ENCODE data around the gene ANO2.
"Not testable (repeated sequence)": the region's sequence is repeated elsewhere in the genome, so short reads cannot be mapped to it uniquely, and the experiment has no call there.

Gene ANO2

DNA sequence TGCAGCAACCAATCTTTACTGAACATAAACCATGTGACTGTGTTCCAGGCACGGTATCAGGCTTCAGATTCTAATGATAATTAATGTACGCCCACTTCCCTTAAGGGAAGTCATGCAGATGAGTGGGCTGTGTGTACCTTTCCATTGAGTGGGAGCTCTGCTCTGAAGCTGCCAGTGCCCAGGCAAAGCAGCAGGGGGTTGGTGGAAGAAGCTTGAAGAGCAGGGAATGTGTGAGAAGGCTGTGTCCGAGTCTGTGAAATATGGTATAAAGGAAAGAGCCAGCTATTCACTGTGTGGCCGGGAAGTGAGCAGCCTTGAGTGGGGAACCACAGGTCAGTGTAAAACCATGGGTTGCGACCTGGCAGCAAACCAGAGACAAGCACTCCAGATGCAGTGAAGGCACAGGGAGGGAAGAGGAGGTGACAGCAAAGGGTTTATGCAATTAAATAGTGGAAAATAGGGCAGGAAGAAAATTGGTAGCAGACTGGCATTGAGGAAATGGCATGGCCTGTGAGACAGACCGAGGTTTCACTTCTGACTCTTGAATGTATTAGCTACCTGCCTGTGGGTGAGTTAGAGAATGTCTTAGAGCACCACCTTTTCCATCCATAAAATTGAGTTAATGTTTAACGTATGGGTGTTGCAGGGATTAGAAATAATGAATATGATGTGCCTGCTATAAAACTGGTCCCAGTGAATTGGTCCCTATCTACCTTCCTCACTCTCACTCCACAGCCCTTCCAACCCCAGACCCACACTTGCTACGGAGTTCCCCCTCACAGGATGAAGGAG lies 396.7 kb downstream of the ANO2 start:
- DNase-seq (ENCODE audit: low read depth) = no peak

DNA sequence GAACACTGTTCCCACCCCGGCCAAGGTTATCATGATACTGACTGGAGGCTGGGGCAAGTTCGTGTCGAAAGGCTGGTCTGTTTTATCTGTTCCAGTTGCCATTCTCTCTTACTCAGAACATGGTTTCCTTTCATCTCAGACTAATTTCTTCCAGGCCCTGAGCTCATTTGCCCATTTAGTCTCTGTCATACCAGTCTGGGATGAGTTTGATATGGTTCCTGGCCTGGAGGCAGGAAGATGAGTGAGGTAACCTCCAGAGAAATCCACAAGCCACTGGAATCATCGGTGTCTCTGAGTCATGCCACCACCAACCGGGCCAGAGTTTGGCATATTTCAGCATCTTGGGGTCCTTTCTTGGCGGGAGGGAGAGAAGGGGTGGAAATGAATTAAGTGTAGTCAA lies 398.4 kb downstream of the ANO2 start:
- no peak for DNase-seq (ENCODE audit: low read depth)

DNA sequence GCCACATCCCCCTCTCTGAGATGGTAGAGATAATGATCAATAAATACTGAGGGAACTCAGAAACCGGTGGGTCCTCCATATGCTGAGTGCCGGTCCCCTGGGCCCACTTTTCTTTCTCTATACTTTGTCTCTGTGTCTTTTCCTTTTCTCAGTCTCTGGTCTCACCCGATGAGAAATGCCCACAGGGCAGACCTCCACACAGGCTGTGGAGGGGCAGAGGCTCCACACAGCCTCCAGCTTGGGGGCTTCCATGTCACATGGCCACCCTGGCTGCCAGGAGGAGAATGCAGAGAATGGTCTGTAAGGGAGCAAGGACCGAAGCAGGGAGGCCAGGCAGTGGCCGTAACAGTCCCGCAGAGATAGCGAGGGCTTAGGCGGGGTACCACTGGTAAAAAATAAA lies 407.3 kb downstream of the ANO2 start:
- DNase-seq (ENCODE audit: low read depth) = no peak

DNA sequence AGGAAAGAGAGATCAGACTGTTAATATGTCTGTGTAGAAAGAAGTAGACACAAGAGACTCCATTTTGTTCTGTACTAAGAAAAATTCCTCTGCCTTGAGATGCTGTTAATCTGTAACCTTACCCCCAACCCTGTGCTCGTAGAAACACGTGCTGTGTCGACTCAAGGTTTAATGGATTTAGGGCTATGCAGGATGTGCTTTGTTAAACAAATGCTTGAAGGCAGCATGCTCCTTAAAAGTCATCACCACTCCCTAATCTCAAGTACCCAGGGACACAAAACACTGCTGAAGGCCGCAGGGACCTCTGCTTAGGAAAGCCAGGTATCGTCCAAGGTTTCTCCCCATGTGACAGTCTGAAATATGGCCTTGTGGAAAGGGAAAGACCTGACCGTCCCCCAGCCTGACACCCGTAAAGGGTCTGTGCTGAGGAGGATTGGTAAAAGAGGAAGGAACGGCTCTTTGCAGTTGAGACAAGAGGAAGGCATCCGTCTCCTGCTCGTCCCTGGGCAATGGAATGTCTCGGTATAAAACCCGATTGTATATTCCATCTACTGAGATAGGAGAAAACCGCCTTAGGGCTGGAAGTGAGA lies 407.9 kb downstream of the ANO2 start:
- DNase-seq (ENCODE audit: low read depth) = not testable (repeated sequence)

DNA sequence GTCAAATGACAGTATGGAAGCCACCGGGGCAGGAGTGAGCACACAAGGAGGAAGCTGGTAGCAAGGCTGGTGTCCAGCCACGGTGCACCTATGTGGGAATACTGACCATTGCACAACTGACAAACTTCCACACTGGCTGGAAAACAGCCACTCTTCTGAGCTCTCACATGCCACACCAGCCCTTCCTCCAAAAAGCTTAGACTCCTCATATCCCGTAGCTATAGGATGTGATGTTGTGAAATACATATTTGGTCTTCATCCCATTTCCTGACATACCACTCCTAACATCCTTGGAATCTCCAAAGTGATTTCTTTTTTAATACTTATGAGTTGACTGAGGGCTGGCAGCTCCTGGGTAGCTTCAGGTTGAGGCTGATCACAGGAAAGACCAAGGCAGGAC lies 409.5 kb downstream of the ANO2 start:
- no peak for DNase-seq (ENCODE audit: low read depth)

DNA sequence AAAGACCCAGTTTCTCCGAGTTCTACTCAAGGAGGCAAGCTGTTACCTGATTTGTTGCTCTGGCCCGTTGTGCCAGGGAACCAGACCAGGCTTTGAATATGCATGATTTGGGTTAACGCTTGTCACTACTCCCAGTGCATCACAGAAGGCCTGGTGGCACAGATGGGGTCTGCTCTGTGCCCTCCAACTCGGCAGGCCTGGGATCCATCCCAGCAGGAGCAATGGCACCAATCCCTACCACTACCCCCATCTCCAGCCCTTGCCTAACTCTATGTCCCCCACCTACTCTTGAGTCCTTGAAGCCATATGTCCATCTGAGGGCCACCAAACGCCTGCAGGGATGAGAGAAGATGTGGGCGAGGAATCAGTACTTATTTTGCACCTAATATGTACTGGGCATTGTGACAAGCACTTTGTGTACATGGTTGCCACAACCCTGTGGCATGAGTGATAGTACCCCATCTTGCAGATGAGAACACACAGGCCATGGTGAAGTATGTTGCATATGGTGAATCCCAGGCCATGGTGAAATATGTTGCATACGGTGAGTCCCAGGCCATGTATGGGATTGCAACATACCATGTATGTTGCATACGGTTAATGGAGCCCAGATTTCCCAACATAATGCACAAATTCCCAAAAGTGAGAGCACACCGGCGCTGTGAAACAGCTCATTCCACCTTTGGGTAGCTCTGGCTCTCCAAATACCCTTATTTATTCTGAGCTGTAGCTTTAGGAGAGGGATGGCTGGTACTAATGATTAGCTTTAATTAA lies 410.4 kb downstream of the ANO2 start:
- no peak for DNase-seq (ENCODE audit: low read depth)

DNA sequence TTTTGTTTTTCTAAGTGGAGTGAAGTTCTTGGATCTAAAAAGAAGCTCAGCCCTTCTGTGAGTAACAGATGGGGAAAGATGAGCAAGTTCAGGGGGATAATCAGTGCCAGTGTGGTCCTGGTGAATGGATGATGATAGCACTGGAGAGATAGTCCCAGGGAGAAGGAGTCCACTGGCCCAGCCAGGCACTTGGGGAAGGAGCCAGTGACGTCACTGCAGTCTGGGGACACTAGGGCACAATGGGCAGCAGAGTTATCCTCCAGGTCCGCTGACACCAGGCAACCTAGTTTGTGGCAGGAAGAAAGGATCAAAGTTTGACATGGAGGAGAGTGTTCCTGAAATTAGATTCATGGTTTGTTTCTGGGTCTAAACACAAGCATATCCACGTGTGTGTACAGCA lies 411.7 kb downstream of the ANO2 start:
- DNase-seq (ENCODE audit: low read depth) = no peak

DNA sequence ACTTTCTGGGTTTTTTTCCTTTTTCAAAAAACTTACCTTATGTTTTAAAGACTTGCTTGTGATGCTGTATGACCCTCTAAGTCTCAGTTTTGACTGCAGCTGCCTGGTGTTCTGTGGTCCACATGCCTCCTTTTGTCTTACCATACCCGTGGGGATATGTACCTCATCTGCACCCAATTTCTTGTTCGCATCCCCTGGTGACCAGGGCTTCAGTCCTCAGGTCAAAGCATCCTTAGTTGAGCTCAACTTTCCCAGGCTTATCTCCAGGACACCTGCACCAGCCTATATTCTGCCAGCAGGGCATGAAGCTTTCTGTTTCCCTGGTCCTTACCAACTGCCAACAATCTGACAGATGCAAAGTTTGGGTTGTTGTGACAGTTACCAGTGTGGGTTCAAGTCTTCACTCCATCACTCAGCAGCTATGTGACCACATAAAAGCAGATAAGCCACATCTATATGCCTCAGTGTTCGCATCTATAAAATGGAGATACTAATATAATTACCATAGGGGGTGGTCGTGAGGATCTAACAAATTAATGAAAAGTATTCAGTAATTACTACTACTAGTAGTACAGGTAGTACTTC lies 419.2 kb downstream of the ANO2 start:
- DNase-seq (ENCODE audit: low read depth) = no peak

DNA sequence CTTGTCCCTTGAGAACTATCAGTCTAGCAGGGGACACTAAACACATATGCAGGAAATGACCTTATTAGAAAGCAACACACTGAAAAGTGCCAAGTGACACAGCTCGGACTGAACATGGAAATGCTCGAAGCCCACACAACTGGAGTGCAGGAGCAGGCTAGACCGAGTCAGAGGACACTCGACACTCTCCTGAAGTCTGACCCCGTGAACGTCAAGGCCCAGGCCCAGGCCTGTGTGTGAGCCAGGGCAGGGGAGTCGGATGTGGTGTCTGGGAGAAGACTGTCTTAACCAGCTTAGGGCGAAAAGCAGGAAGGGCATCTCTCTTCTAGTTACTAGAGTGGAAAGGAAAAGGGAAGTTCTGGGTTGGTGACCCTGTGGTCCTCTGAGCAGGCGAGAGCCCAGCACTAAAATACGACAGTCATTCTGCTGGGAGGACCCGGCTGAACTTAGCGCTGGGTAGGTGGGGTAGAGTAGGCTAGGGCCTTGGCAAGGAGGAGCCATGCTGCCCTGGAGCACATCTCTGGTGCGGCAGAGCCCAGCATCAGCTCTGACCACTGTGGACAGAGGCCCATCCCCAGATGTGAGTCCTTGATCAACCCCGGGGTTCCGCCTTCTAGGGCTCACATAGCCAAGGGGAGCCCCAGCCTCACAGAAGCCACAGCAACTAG lies 420.2 kb downstream of the ANO2 start:
- no peak for DNase-seq (ENCODE audit: low read depth)

DNA sequence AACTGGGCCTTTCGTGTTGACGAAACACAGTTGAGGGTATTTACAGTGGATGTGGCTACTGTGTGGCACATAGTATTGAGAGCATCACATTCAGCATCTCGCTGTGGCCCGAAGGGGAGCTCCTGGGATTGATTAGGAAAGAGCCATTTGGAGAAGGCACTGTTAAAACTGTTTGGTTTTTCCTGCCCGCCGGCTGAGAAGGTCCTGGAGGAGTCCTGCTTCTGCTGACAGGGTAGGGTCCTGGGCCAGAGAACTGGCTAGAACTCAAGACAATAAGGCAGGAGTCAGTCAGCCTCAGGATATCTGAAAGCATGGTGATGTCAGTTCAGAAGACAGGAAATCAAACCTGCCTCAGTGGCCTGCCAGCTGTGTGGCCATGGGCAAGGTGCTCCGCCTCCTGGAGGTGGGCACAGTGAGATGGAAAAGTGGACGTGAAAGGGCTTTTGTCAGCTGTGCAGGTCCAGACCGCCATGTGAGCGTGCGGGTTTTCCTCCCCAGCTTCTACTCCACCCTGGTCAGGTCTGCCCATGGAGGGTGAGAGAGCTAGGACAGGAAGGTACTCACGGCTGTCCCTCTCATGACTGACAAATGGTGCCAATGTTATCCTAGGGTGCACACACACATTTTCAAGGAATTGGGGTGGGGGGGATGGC lies 420.8 kb downstream of the ANO2 start:
- no peak for DNase-seq (ENCODE audit: low read depth)

DNA sequence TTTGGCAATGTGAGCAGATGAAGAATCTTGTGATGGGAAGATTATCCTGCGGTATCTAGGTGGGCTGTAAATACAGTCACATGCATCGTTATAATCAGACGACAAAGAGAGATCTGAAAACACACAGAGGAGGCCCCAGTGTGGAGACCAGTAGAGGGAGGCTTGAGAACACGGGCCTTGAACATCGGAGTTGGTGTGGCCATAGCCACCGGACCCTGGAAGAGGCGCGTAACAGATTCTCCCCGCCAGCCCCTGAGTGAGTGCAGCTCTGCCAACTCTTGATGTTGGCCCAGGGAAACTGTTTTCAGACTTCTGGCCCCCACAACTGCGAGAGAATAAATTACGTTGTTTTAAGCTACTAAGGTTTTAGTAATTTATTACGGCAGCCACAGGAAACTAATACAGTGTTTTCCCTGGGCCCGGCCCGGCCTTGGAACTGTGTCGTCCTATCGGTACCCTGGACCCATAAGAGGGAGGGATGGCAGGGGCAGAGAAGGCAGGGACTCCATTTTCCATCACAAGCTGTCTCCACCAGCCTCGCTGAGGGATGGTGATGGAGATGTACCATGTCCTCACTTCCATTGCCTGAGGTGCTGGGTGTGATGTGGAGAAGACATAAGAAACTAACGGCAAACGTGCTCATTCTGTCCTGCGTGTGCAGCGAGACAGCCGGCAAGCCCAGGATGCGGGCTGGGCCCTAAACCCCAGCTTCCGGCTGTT lies 421.5 kb downstream of the ANO2 start:
- DNase-seq (ENCODE audit: low read depth) = no peak

DNA sequence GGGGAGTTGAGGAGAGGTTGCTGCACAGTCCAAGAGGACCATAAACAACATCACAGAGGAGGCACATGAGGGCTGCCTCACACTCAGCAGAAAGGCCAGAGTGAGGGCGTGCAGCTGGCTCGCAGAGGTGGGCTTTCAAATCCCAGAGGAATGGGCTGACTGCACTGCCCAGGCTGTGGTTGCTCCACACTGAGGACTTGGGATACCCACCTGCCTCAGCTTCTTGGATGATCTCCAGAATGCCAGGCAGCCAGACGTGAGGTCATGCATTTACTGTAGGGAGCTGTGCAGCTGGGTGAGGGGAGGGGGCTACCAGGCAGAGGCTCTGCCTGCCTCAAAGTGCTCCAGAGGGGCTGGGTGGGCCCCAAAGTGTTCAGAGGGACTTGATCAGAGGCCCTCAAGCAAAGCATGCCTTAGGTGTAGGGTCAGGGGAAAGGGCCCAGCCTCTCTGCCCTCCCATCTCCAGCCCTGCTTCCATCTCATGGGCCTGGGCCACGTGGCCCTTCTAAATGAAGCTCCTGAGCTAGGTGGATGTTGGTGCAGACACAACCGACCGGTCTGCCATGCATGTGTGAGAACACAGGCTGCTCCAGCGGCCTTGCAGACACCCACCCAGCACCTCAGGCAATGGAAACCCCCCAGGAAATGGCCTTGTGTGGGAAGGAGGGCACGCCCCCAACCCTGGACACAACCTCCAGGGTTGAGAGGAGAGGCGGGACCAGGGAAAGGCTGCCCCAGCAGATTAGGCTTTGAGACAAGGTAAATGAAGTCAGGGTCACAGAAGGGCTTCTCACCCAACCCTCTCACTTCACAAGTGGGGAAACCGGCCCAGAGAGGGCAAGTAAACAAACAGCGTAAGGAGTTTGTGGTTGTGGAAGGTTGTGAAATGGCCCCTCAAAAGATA lies 422.4 kb downstream of the ANO2 start:
- DNase-seq (ENCODE audit: low read depth) = no peak

DNA sequence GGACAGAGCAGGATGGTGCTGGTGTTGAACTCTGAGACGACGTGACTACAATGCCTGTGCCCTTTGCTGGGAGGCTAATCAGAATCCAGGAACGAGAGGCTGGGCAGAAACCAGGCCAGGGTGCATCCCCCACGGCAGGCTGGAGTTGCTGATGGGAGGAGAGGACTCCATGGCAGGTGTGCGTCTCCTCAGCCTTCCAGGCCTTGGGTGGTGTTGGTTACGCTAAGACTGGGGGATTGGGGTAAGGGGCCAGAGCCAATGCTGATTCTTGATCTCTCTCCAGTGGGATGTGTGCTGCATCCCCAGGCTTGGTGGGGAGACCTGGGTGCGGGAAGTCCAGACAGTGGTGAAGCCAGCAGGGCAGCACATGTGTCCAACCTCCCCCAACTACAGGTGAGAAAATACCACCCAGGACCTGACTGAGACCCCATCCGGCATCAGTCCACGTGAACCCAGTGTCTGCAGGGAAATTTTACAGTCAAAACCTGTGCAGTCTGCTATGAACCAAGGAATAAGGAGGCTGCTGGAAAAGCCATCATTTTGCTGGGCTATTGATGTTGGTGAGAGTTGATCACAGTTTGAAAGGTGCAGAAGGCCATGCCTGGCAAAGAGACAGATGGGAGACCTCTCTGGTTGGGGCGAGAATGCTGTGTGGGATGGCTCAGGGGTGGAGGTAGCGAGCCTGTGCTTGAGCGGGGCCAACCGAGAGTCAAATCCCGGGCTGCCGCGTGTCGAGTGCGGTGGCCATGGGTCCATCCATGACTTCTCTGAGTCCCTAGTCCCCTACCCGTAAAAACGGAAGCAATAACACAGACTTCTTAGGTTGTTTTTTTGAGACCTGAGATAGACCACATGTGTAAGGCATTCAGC lies 423.4 kb downstream of the ANO2 start:
- DNase-seq (ENCODE audit: low read depth) = no peak

DNA sequence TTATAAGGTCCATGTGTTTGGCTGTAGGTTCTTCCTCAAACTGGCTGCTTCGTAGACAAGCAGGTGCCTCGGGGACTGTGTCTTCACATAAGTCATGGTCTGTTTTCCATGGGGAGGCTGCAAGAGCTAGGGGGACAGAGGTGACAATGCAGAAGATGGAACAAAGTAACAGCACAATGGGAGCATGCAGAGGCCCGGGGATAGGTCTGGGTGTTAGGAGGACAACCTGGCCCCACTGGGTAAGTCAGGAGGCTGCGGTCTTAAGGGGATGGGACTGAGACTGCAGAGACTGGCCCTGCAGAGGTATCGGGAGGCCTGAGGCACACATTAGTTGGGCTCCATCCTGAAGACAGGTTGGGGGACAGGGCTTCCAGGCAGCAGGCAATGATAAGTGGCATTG lies 424.2 kb downstream of the ANO2 start:
- no peak for DNase-seq (ENCODE audit: low read depth)

DNA sequence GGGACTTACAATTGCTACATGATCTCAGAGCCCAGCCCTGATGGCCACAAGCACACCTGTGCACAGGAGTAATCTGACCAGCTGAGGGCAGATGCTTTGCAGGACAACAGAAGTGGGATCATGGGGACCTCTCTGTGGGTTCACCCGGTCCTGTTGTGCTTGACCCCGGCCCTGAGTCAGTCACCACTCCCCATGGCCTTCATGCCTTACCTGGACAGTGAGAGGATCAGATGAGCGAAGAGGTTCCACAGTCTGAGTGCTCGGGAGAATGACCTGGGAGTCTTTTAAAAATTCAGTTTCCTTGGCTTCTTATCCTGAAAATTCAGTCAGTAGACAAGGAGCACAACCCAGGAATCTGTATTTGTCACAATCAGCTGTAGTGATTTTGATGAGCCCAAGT lies 425.0 kb downstream of the ANO2 start:
- DNase-seq (ENCODE audit: low read depth) = no peak

DNA sequence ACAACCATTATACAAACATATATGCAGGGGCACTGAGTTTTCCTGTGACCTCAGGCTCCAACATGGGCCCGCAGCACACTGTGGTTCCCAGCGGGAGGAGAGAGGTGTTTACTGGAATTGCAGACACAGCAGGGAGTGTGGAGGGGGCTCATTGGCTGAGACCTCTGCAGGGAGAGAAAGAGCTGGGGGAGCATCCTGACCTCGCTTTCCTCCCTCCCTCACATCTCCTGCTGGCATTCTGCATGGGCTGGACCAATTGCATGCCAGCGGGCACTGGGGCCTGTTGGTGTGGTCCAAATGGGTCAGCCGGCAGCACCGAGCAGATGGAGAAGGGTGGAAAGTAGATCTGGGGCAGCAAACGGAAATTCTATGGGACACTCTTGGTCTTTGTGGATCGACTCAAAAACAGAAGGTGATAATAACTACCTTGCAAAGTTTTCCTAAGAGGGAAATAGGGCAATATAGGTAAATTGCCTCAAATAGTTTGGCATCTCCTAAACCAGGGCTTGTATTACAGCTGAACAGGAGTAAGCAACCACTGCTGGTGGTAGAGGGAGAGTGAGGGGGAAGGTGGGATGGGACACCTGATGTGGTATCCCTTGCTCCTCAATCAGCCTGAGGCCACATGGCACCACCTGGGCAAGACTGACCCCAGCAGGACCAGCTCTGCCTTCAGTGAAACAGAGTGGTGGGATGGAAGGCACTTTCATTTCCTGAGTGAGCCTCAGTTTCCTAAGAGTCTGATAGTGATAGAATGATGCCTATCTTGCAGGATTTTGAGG lies 426.3 kb downstream of the ANO2 start:
- no peak for DNase-seq (ENCODE audit: low read depth)

DNA sequence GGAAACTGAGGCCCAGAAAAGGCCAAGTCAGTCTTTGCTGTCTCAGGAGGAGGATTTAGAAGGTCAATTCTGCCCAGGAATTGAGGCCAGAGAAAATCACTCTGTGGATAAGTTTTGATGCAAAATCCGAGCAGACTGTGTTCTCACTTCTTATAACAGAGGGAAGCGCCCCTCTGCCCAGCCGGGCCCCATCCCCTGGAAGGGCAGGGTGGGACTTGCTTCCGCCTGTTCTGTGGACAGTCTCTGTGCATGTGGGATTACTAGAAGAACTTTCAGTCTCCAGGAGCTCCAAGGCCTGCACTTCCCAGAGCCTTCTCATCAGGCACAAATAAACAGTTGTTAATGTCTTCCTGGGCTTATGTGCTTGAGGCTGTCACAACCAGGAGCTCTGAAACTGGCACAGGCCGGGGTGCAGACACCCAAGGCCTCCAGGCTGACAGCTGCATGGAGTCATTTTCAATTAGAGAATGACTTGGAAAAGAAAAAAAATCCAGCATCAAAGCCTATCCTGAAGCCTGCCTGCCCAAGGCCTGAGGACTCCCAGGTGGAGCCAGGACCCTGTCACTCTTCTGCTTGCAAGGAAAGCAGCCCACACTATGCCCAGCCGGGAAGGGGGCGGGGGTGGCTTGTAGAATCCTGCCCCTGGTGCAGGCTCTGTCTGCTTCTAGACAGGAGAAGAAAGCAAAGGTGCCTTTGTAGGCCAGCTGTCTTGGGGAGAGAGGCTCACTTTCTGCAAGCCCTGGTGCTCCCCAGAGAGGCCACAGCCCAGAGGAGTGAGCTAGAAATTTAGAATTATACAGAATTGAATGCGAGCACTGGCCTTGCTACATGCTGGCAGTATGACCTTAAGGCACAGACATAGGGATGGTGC lies 428.5 kb downstream of the ANO2 start:
- DNase-seq (ENCODE audit: low read depth) = no peak

Measured in stimulated activated CD8-positive, alpha-beta memory T cell treated with anti-CD3 and anti-CD28 coated beads, Interleukin-7, amount 100 ng/mL, for 24 hours (primary cell).